Measurements from ENCODE around the gene KLB.
"Not testable (repeated sequence)": the region's sequence is repeated elsewhere in the genome, so short reads cannot be mapped to it uniquely, and the experiment has no call there.

Gene KLB

GRCh38 chr4:39458161-39458504, 51.4 kb downstream of the KLB start:
- Histone ChIP-seq H3K4me1 (ENCODE audit: control insufficient read depth in 5 of 5, insufficient read depth in 5 of 5, low read length in 5 of 5) (peaks cover 5 to 40% (median 37%) of the 10 kb centered on the region in 5 donors), H3K9ac (ENCODE audit: low read length in 5 of 5) (peak overlapping the region; percentile 97 to 100 (median 98)), H3K4me3 (ENCODE audit: low read depth in 1 of 5, low read length in 5 of 5) (peak overlapping the region; percentile 87 to 99 (median 93)), H3K27ac (ENCODE audit: low read depth, low read length) (peak overlapping the region; percentile 98), H3K36me3 (ENCODE audit: control insufficient read depth in 5 of 5, insufficient read depth in 5 of 5, low read length in 5 of 5) (peaks cover 38 to 53% (median 47%) of the 10 kb centered on the region in 5 donors)
- H3K9me3 ChIP-seq (ENCODE audit: control insufficient read depth in 5 of 5, low read length in 5 of 5); H3K27me3 ChIP-seq (ENCODE audit: control insufficient read depth in 5 of 5, insufficient read depth in 4 of 5, low read length in 5 of 5): not testable (repeated sequence)

DNA sequence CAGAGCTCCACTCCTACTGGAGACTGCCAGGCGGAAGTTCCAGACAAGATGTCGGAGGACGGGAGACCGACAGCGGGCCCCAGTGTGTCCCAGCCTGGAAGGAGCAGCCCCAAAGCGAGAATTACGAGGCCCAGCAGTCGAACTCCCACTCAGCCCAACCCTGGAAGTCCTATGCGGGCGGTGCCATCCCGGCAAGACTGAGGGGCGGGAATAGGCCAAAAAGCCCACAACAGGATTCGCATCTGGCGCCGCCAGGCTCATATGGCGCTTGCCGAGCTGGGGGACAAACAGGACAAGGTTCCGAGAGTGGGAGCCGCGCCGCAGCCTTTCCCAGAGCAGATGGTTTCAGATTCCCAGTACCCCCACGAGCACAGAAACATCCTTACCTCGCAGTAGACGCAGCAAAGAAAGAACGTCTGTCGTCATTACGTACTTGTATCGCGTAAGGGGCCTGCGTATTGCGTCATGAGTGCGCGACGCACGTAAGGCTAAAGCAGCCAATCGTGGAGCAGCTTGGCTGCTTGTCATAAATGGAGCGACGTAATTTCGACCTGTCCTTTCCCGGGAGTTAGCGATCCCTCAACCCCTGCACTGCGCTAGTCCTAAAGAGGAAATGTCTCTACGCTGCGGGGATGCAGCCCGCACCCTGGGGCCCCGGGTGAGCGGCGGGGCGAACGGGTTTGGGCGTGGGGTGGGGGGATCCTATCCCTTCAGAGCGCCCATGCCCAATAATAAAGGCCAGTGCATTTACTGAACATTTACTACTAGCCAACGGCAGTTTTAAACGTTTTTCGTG, 52.0 kb downstream of the KLB start, which contains the start of the genes LIAS and RPL9:
TSS of gene LIAS (plus strand) at position 552 of the 796 bp plus-strand sequence. CDS start at position 614, 62 bp downstream.
TSS of gene RPL9 (minus strand) at position 418 of the 796 bp plus-strand sequence. CDS start 483 bp downstream, outside the sequence.
- Histone ChIP-seq H3K27ac (ENCODE audit: low read depth, low read length) (peak within 1 kb of the TSS; percentile 98), H3K4me3 (ENCODE audit: low read depth in 1 of 5, low read length in 5 of 5) (peak within 1 kb of the TSS; percentile 87 to 99 (median 93)), H3K4me1 (ENCODE audit: control insufficient read depth in 5 of 5, insufficient read depth in 5 of 5, low read length in 5 of 5) (peaks cover 5 to 40% (median 37%) of the 10 kb centered on the region in 5 donors), H3K9me3 (ENCODE audit: control insufficient read depth in 5 of 5, low read length in 5 of 5) (no peaks in the 10 kb centered on the region), H3K9ac (ENCODE audit: low read length in 5 of 5) (peak within 1 kb of the TSS; percentile 97 to 100 (median 98)), H3K36me3 (ENCODE audit: control insufficient read depth in 5 of 5, insufficient read depth in 5 of 5, low read length in 5 of 5) (peaks cover 34 to 53% (median 47%) of the 10 kb centered on the region in 5 donors), H3K27me3 (ENCODE audit: control insufficient read depth in 5 of 5, insufficient read depth in 4 of 5, low read length in 5 of 5) (no peaks in the 10 kb centered on the region)

DNA sequence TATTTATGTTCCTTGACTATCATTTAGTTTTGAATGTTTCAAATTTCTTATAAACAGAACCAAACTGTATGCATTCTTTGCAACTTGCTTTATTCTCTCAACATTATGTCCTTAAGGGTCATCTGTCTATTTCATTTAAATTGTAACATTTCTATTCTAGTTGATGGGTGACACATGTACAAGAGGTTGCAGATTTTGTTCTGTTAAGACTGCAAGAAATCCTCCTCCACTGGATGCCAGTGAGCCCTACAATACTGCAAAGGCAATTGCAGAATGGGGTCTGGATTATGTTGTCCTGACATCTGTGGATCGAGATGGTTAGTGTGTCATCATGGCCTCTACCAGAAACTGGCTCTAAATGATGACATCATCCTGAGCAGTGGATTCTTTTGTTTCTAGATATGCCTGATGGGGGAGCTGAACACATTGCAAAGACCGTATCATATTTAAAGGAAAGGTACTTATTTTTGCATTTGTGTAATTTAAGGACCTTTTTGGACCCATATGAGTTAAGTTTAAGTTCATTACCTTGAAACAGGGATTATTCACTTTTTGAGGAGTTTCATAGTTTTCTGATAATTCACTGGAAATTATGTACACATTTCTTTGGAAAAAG, 58.3 kb downstream of the KLB start:
- Histone ChIP-seq H3K27ac (ENCODE audit: low read depth, low read length) (no peak overlapping the region), H3K9me3 (ENCODE audit: control insufficient read depth in 5 of 5, low read length in 5 of 5) (no peaks in the 10 kb centered on the region), H3K27me3 (ENCODE audit: control insufficient read depth in 5 of 5, insufficient read depth in 4 of 5, low read length in 5 of 5) (no peaks in the 10 kb centered on the region), H3K36me3 (ENCODE audit: control insufficient read depth in 5 of 5, insufficient read depth in 5 of 5, low read length in 5 of 5) (peaks cover 18 to 36% (median 30%) of the 10 kb centered on the region in 5 donors), H3K4me3 (ENCODE audit: low read depth in 1 of 5, low read length in 5 of 5) (no peak overlapping the region), H3K9ac (ENCODE audit: low read length in 5 of 5) (no peak overlapping the region), H3K4me1 (ENCODE audit: control insufficient read depth in 5 of 5, insufficient read depth in 5 of 5, low read length in 5 of 5) (peaks cover 0 to 9% (median 7%) of the 10 kb centered on the region in 5 donors)

DNA sequence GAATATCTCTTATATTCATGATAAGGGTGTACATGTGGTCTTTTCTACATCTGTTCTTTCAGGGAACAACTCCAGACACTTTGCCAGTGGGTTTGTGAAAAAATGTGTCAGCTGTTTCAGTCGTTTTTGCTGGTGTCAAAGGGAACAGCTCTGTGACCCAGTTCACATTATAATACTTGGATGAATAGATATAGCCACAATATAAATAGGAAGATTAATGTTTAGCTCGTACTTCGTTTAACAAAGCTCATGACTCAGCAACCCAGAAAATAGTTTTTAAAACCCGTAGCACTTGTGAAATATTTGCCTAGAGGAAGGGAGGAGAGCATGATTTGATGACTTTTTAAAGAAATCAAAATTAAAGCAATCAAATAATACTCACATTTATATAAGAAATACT, 60.0 kb downstream of the KLB start:
- peaks cover 11 to 30% (median 26%) of the 10 kb centered on the region in 5 donors for H3K36me3 ChIP-seq (ENCODE audit: control insufficient read depth in 5 of 5, insufficient read depth in 5 of 5, low read length in 5 of 5)
- H3K4me3 ChIP-seq (ENCODE audit: low read depth in 1 of 5, low read length in 5 of 5), result no peak overlapping the region
- H3K27ac ChIP-seq (ENCODE audit: low read depth, low read length), result no peak overlapping the region
- H3K4me1 ChIP-seq (ENCODE audit: control insufficient read depth in 5 of 5, insufficient read depth in 5 of 5, low read length in 5 of 5), result peaks cover 0 to 10% (median 7%) of the 10 kb centered on the region in 5 donors
- no peaks in the 10 kb centered on the region for H3K9me3 ChIP-seq (ENCODE audit: control insufficient read depth in 5 of 5, low read length in 5 of 5)
- H3K9ac ChIP-seq (ENCODE audit: low read length in 5 of 5), result peak overlapping the region in 2 of 5 donors; percentile 13 to 20
- H3K27me3 ChIP-seq (ENCODE audit: control insufficient read depth in 5 of 5, insufficient read depth in 4 of 5, low read length in 5 of 5), result no peaks in the 10 kb centered on the region

DNA sequence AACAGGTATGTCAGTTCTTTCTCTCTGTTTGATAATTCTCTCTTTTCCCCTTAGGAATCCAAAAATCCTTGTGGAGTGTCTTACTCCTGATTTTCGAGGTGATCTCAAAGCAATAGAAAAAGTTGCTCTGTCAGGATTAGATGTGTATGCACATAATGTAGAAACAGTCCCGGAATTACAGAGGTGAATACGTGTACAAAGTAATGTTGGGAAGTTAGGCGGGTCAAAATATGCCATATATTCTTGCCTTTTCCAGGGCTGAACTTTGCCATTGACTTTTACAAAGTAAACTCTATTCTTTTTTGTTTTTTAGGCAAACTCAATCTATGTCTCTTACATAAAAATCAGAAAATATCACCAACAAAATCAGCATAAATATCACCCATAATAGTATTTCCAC, 60.7 kb downstream of the KLB start:
- H3K36me3 ChIP-seq (ENCODE audit: control insufficient read depth in 5 of 5, insufficient read depth in 5 of 5, low read length in 5 of 5), result peaks cover 11 to 30% (median 27%) of the 10 kb centered on the region in 5 donors
- H3K4me3 ChIP-seq (ENCODE audit: low read depth in 1 of 5, low read length in 5 of 5), result no peak overlapping the region
- no peaks in the 10 kb centered on the region for H3K27me3 ChIP-seq (ENCODE audit: control insufficient read depth in 5 of 5, insufficient read depth in 4 of 5, low read length in 5 of 5)
- H3K9ac ChIP-seq (ENCODE audit: low read length in 5 of 5), result peak overlapping the region in 1 of 5 donors; percentile 39
- H3K27ac ChIP-seq (ENCODE audit: low read depth, low read length), result no peak overlapping the region
- H3K9me3 ChIP-seq (ENCODE audit: control insufficient read depth in 5 of 5, low read length in 5 of 5), result no peaks in the 10 kb centered on the region
- H3K4me1 ChIP-seq (ENCODE audit: control insufficient read depth in 5 of 5, insufficient read depth in 5 of 5, low read length in 5 of 5), result peaks cover 0 to 10% (median 8%) of the 10 kb centered on the region in 5 donors

- Histone ChIP-seq H3K27ac (ENCODE audit: low read depth, low read length) (peak overlapping the region; percentile 69), H3K4me3 (ENCODE audit: low read depth in 1 of 5, low read length in 5 of 5) (no peak overlapping the region)
These were observed 62.8 kb downstream of the KLB start for GRCh38 chr4:39469429-39470077.

GRCh38 chr4:39470402-39470801, 63.7 kb downstream of the KLB start:
- H3K9me3 ChIP-seq (ENCODE audit: control insufficient read depth in 5 of 5, low read length in 5 of 5), result no peaks in the 10 kb centered on the region
- no peak overlapping the region for H3K9ac ChIP-seq (ENCODE audit: low read length in 5 of 5)
- no peaks in the 10 kb centered on the region for H3K27me3 ChIP-seq (ENCODE audit: control insufficient read depth in 5 of 5, insufficient read depth in 4 of 5, low read length in 5 of 5)
- peak overlapping the region; percentile 69 for H3K27ac ChIP-seq (ENCODE audit: low read depth, low read length)
- no peak overlapping the region for H3K4me3 ChIP-seq (ENCODE audit: low read depth in 1 of 5, low read length in 5 of 5)
- H3K36me3 ChIP-seq (ENCODE audit: control insufficient read depth in 5 of 5, insufficient read depth in 5 of 5, low read length in 5 of 5), result peaks cover 4 to 12% (median 7%) of the 10 kb centered on the region in 5 donors
- peaks cover 0 to 11% (median 8%) of the 10 kb centered on the region in 5 donors for H3K4me1 ChIP-seq (ENCODE audit: control insufficient read depth in 5 of 5, insufficient read depth in 5 of 5, low read length in 5 of 5)

More at GRCh38 chr4:39469429-39470077, 62.8 kb downstream of the KLB start:
- peaks cover 0 to 11% (median 8%) of the 10 kb centered on the region in 5 donors for H3K4me1 ChIP-seq (ENCODE audit: control insufficient read depth in 5 of 5, insufficient read depth in 5 of 5, low read length in 5 of 5)
- H3K27me3 ChIP-seq (ENCODE audit: control insufficient read depth in 5 of 5, insufficient read depth in 4 of 5, low read length in 5 of 5), result no peaks in the 10 kb centered on the region
- peak overlapping the region in 3 of 5 donors; percentile 19 to 74 (median 24) for H3K9ac ChIP-seq (ENCODE audit: low read length in 5 of 5)
- peaks cover 9 to 18% (median 13%) of the 10 kb centered on the region in 5 donors for H3K36me3 ChIP-seq (ENCODE audit: control insufficient read depth in 5 of 5, insufficient read depth in 5 of 5, low read length in 5 of 5)
- no peaks in the 10 kb centered on the region for H3K9me3 ChIP-seq (ENCODE audit: control insufficient read depth in 5 of 5, low read length in 5 of 5)

GRCh38 chr4:39472396-39472795, 65.7 kb downstream of the KLB start:
- Histone ChIP-seq H3K4me3 (ENCODE audit: low read depth in 1 of 5, low read length in 5 of 5) (no peak overlapping the region), H3K4me1 (ENCODE audit: control insufficient read depth in 5 of 5, insufficient read depth in 5 of 5, low read length in 5 of 5) (peaks cover 0 to 11% (median 8%) of the 10 kb centered on the region in 5 donors), H3K9me3 (ENCODE audit: control insufficient read depth in 5 of 5, low read length in 5 of 5) (no peaks in the 10 kb centered on the region), H3K36me3 (ENCODE audit: control insufficient read depth in 5 of 5, insufficient read depth in 5 of 5, low read length in 5 of 5) (peaks cover 7 to 17% (median 13%) of the 10 kb centered on the region in 5 donors), H3K27me3 (ENCODE audit: control insufficient read depth in 5 of 5, insufficient read depth in 4 of 5, low read length in 5 of 5) (no peaks in the 10 kb centered on the region), H3K27ac (ENCODE audit: low read depth, low read length) (no peak overlapping the region), H3K9ac (ENCODE audit: low read length in 5 of 5) (no peak overlapping the region)

- Histone ChIP-seq H3K9ac (ENCODE audit: low read length in 5 of 5) (no peak overlapping the region), H3K4me1 (ENCODE audit: control insufficient read depth in 5 of 5, insufficient read depth in 5 of 5, low read length in 5 of 5) (peaks cover 0 to 5% (median 0%) of the 10 kb centered on the region in 5 donors), H3K27ac (ENCODE audit: low read depth, low read length) (no peak overlapping the region), H3K27me3 (ENCODE audit: control insufficient read depth in 5 of 5, insufficient read depth in 4 of 5, low read length in 5 of 5) (no peaks in the 10 kb centered on the region), H3K36me3 (ENCODE audit: control insufficient read depth in 5 of 5, insufficient read depth in 5 of 5, low read length in 5 of 5) (peaks cover 7 to 23% (median 12%) of the 10 kb centered on the region in 5 donors), H3K4me3 (ENCODE audit: low read depth in 1 of 5, low read length in 5 of 5) (no peak overlapping the region), H3K9me3 (ENCODE audit: control insufficient read depth in 5 of 5, low read length in 5 of 5) (no peaks in the 10 kb centered on the region)
These were observed 69.6 kb downstream of the KLB start for GRCh38 chr4:39476187-39476895.
